Pulmonary artery endothelial cell (primary cell): Measurements from ENCODE around the gene TRMT112. TPM values are rescaled to one million over a fixed set of nuclear protein-coding genes. Genes with fewer than 3 reads are reported as not detected.

Experiments used
- DNase-seq: peaks from one replicate; pipeline ENCODE4 v3.0.0-alpha.2; 2011; ENCODE audit warnings: low read depth, low spot score
- total RNA-seq: library from RNA; depleted of rRNA; stranded (reverse); fragments of >200 nt; gene quantifications from 2 replicates; pipeline ENCODE4 v1.2.3, GENCODE V29; 2014

Gene TRMT112
- total RNA-seq, 1 donor from 2014 or later, result 239 TPM

GRCh38 chr11:64351136-64351631, 33.8 kb upstream of the TRMT112 start:
- DNase-seq, result no peak

- DNase-seq, result no peak
Observed at GRCh38 chr11:64349404-64349803, 32.0 kb upstream of the TRMT112 start.

- no peak for DNase-seq
Observed at GRCh38 chr11:64349025-64349387, 31.6 kb upstream of the TRMT112 start.

- no peak for DNase-seq
Observed at GRCh38 chr11:64348383-64349024, 31.1 kb upstream of the TRMT112 start.

- DNase-seq, result no peak
Observed at GRCh38 chr11:64347193-64347867, 30.0 kb upstream of the TRMT112 start.

GRCh38 chr11:64344787-64345186, 27.4 kb upstream of the TRMT112 start:
- no peak for DNase-seq

- DNase-seq, result no peak
Observed at GRCh38 chr11:64343767-64344559, 26.6 kb upstream of the TRMT112 start.

- no peak for DNase-seq
Observed at GRCh38 chr11:64342869-64343745, 25.7 kb upstream of the TRMT112 start.

GRCh38 chr11:64341851-64342791, 24.8 kb upstream of the TRMT112 start:
- peak; percentile 48 for DNase-seq

- DNase-seq, result no peak
Observed at GRCh38 chr11:64341429-64341828, 24.1 kb upstream of the TRMT112 start.

GRCh38 chr11:64340671-64341335, 23.4 kb upstream of the TRMT112 start:
- DNase-seq, result no peak

- no peak for DNase-seq
Observed at GRCh38 chr11:64339754-64340408, 22.5 kb upstream of the TRMT112 start, which contains the start of gene CCDC88B. Gene CCDC88B, plus strand, starts transcription at chr11:64340204. Its CDS starts 63 bp downstream, at chr11:64340267.

GRCh38 chr11:64339286-64339685, 21.9 kb upstream of the TRMT112 start:
- no peak for DNase-seq

GRCh38 chr11:64338716-64339115, 21.4 kb upstream of the TRMT112 start:
- no peak for DNase-seq

- DNase-seq, result no peak
Observed at GRCh38 chr11:64337538-64338249, 20.3 kb upstream of the TRMT112 start.

- DNase-seq, result no peak
Observed at GRCh38 chr11:64334764-64335735, 17.7 kb upstream of the TRMT112 start.

- DNase-seq, result no peak
Observed at GRCh38 chr11:64333556-64333955, 16.2 kb upstream of the TRMT112 start.
